ENCODE data around the gene ACSBG1. TPM values are rescaled to one million over a fixed set of nuclear protein-coding genes. Genes with fewer than 3 reads are reported as not detected.

Gene ACSBG1
- total and polyA plus RNA-seq, 2 of the 8 experiments (the other 6 are each of a cell fraction or from before 2014, with no cell fraction given), result 5.4 to 7.1 TPM

GRCh38 chr15:78200276-78200930 lies 34.0 kb downstream of the ACSBG1 start:
- peak overlapping the region; percentile 37; the same call in 1 of the 2 replicates for H4K8ac ChIP-seq (ENCODE audit: extremely low read depth, insufficient read depth, low read length)
- no peak overlapping the region for H3K56ac ChIP-seq (replicated peaks; ENCODE audit: insufficient read length, low read depth, low read length)
- H3K9me3 ChIP-seq (ENCODE audit: insufficient read depth in 2 of 2, low read depth in 1 of 2, low read length in 1 of 2), result no peaks in the 10 kb centered on the region
- no peaks in the 10 kb centered on the region for H3K27me3 ChIP-seq (replicated peaks in 1 of 4; ENCODE audit: control insufficient read depth in 3 of 4, extremely low read depth in 1 of 4, insufficient read depth in 3 of 4, low read length in 3 of 4)
- DNase-seq (ENCODE audit: low read depth in 1 of 2, low spot score in 2 of 2), result peak in 1 of 2 experiments; percentile 37
- CTCF ChIA-PET (ENCODE audit: partially characterized antibody), result interaction anchor here (0.9 to 10.9 kb wide), 5 partner anchors 18 to 200 kb away, joined by 3 to 239 read pairs (median 6); no protein-coding TSS in a partner anchor
- no peak overlapping the region for H3K4me3 ChIP-seq (ENCODE audit: extremely low read depth in 1 of 4, insufficient read depth in 2 of 4, low read depth in 3 of 4, low read length in 4 of 4)
- no peak overlapping the region for H3K18ac ChIP-seq (ENCODE audit: extremely low read depth, low read length)
- no peak for FAIRE-seq
- no peak overlapping the region for H2BK12ac ChIP-seq (ENCODE audit: low read depth, low read length)
- H3K23me2 ChIP-seq (ENCODE audit: low read depth, low read length), result no peaks in the 10 kb centered on the region
- no peak overlapping the region for H2BK5ac ChIP-seq (ENCODE audit: low read depth, low read length)
- no peaks in the 10 kb centered on the region for H3K36me3 ChIP-seq (ENCODE audit: control insufficient read depth in 2 of 4, insufficient read depth in 4 of 4, low read length in 3 of 4)
- no peak overlapping the region for H3K4me2 ChIP-seq (ENCODE audit: insufficient read depth in 1 of 2, low read depth in 2 of 2, low read length in 2 of 2)
- no peak overlapping the region for H4K91ac ChIP-seq (replicated peaks; ENCODE audit: insufficient read length, low read length)
- H3K27ac ChIP-seq (ENCODE audit: low read depth, low read length), result no peak overlapping the region; the same call in 1 of the 2 replicates
- H4K5ac ChIP-seq (ENCODE audit: insufficient read length, low read depth, low read length), result no peak overlapping the region
- no peak overlapping the region for H3K4ac ChIP-seq (replicated peaks; ENCODE audit: insufficient read length, low read depth, low read length)
- 93% methylated on average over 10 of the region's 10 CpGs; no CpG with 5 or more reads in 1 of the 2 experiments for WGBS, 2 experiments (ENCODE audit: extremely low coverage in 1 of 2, insufficient coverage in 1 of 2, insufficient read length in 1 of 2, insufficient replicate concordance in 2 of 2, low coverage in 1 of 2, low lambda C conversion rate in 2 of 2, missing lambda C conversion rate in 1 of 2)
- H3K9ac ChIP-seq (replicated peaks in 1 of 4; ENCODE audit: extremely low read depth in 1 of 4, low read depth in 3 of 4, low read length in 3 of 4), result no peak overlapping the region
- H3K79me2 ChIP-seq (ENCODE audit: control insufficient read depth in 1 of 2, insufficient read depth in 2 of 2, low read length in 2 of 2), result no peaks in the 10 kb centered on the region
- H2BK15ac ChIP-seq (ENCODE audit: low read length), result 0 out of 2 replicates have a peak overlapping the region, but pooled peaks have one; percentile 12
- H3K4me1 ChIP-seq (replicated peaks in 1 of 4; ENCODE audit: control insufficient read depth in 3 of 4, insufficient read depth in 4 of 4, low read length in 3 of 4), result no peaks in the 10 kb centered on the region
- no peak for TF ChIP-seq RBBP5 (IDR thresholded peaks at IDR 0.05; ENCODE audit: borderline replicate concordance, low read depth, low read length)
- H2BK20ac ChIP-seq (ENCODE audit: low read length), result no peak overlapping the region
- no peaks in the 10 kb centered on the region for H4K20me1 ChIP-seq (replicated peaks in 1 of 2; ENCODE audit: control insufficient read depth in 1 of 2, insufficient read depth in 2 of 2, low read length in 2 of 2)
- H2AFZ ChIP-seq (ENCODE audit: low read length), result no peak overlapping the region
- H3K14ac ChIP-seq (ENCODE audit: insufficient read length), result no peak overlapping the region
- POLR2A ChIA-PET (ENCODE audit: partially characterized antibody), result no interaction called here
- H3K79me1 ChIP-seq (ENCODE audit: low read depth, low read length), result no peaks in the 10 kb centered on the region
- no peak overlapping the region for H2BK120ac ChIP-seq (replicated peaks; ENCODE audit: low read depth, low read length)
- H2AK5ac ChIP-seq (ENCODE audit: low read depth, low read length), result no peak overlapping the region
- H3K23ac ChIP-seq (ENCODE audit: insufficient read length), result no peak overlapping the region

Data from H1 (cell line).